ENCODE measurements around the gene CTBP2.
"Not testable (repeated sequence)": the region's sequence is repeated elsewhere in the genome, so short reads cannot be mapped to it uniquely, and the experiment has no call there.

CTBP2 gene

GRCh38 chr10:125158275-125158600 lies 2.1 kb downstream of the CTBP2 start:
- DNase-seq = no peak

DNA sequence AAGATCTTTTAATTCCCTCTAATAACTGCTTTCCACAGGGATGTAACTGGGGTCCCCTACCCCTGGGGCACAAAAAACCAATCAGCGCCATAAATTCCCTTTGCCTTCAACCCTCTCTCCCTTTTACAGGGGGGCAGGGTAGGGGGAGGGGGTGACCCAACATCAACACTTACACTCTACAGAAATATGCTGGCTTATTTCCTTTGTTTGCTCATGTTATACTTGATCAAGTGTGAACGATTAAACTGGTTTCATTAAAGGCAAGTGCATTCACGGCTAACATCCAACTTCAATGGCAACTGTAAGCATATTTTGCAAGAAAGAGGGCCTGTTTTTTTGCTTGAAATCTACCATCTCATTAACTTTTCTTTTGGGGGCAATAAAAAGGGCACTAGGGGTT lies 2.9 kb downstream of the CTBP2 start:
- no peak for DNase-seq

GRCh38 chr10:125156739-125157480 lies 3.5 kb downstream of the CTBP2 start:
- no peak for DNase-seq

DNA sequence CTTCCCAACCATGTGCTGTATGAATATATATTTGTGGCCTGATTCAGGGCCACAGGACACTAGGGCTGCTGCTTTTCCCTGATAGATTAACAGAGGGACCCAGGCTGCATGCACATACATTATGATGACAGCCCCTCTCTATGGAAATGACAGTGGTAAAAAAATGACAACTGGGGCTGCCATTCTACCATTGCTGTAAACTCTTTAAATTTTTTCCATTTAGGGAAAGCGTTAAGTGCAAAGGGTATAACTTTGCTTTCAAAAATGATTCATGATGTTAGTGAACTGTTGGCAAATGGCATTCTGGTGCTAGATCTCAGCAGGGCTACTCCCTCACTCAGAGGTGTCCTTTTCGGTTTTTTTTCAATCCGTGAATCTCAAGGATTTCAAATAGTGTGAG lies 4.2 kb downstream of the CTBP2 start:
- DNase-seq = no peak

DNA sequence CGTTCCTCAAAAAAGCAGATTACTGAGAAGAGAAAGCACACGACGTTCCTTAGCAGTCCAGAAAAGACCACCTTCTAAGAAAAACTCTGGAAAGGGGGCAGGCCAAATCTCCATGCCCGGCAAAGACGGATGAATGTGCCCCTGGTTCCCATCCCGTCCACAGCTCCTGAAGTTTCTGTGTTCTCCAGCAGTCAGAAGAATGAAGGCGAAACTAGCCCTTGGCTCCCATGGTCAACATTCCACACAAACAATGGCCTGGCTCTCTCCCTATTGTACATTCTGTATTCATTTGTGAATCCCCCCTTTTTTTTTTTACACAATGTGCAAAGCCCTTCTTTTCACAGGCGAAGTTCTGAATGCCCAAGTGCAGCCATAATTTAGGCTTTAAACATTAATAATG lies 5.3 kb downstream of the CTBP2 start:
- no peak for DNase-seq

- no peak for DNase-seq
Observed at GRCh38 chr10:125154529-125154928, 5.8 kb downstream of the CTBP2 start.

GRCh38 chr10:125153703-125154490 lies 6.5 kb downstream of the CTBP2 start:
- DNase-seq = no peak

- DNase-seq = no peak
Observed at GRCh38 chr10:125152450-125153368, 7.7 kb downstream of the CTBP2 start.

GRCh38 chr10:125151553-125152449 lies 8.6 kb downstream of the CTBP2 start:
- DNase-seq = no peak

DNA sequence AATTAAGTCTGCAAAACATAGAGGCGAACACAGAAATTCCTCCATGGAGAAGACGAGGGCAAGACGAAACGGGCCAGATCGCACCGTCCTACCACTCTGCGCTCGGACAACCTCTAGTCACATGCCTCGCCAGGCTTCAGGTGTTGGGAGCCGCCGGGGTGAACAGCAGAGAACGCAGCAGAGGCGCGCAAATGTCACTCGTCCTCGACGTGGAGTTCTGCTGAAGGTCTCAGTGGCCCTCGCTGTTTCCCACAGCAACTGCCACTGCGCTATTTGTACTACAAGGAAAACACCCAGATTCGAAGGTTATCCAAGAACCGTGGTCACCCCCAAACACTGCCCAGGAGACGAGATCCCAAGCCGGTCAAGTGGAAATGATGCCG lies 9.2 kb downstream of the CTBP2 start:
- no peak for DNase-seq

DNA sequence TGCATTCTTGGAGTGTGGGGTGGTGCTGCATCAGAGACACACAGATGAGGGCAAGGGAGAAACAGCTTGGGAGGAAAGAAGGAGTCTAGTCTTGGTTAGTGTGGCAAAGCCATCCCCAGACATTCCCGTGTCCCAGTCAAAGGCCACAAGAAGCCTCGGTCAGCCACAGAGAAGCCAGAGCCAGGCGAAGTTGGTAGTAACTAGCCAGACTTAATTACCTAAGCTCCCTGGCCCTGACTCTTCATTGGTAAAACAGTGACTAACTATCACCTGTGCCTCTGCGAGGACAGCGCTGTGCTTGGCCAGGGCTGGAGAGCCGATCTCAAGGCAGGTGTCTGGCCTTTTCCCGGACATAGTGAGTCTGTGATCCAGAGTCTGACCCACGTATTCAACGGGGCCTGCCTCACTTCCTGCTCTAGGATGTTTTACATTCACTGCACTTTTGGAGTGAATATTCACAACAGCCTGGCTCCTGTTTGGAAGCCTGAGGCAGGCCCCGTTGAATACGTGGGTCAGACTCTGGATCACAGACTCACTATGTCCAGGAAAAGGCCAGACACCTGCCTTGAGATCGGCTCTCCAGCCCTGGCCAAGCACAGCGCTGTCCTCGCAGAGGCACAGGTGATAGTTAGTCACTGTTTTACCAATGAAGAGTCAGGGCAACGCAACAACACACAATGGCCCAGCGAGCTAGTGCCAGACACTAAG lies 9.8 kb downstream of the CTBP2 start:
- not testable (repeated sequence) for DNase-seq

DNA sequence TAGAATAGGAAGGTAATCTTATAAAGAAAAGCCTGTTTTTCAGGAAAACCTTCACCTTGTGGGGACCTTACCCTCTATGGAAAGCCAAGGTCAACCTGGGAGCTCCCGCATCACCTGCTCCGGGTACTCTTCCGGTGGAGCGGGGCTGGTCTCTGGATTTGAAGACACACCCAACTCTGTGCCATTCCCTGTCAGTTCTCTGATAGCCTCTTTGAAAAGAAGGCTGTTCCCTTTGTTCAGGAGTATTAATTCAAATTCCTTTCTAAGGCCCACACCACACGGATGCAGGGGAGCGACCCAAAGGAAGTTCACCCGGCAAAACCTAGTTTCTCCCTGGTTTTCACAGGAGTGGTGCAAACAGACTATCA lies 10.7 kb downstream of the CTBP2 start:
- DNase-seq = no peak

GRCh38 chr10:125149036-125149679 lies 11.2 kb downstream of the CTBP2 start:
- no peak for DNase-seq

GRCh38 chr10:125148528-125148927 lies 11.8 kb downstream of the CTBP2 start:
- no peak for DNase-seq

DNA sequence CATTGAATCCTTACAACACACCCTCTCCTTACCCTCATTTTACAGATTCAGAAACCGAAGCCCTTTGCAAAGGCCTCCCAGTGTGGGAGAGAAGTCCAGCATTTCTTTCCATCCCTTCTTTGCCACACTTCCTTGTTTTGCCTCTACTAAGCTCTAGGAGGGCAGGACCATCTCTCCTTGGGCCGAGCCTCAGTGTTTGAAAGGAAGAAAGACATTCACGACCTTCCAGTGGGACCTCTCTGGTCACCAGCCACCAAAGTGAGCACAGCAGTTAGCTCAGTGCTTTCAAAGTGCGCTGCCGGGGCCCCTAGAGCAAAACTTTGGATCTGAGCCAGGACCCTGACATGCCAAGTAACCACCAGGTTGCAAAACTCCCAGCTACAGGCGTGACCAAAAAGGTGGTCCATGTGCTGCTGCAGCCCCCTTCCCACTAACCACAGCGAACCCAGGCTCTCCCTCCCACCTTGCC lies 12.4 kb downstream of the CTBP2 start:
- DNase-seq = no peak

DNA sequence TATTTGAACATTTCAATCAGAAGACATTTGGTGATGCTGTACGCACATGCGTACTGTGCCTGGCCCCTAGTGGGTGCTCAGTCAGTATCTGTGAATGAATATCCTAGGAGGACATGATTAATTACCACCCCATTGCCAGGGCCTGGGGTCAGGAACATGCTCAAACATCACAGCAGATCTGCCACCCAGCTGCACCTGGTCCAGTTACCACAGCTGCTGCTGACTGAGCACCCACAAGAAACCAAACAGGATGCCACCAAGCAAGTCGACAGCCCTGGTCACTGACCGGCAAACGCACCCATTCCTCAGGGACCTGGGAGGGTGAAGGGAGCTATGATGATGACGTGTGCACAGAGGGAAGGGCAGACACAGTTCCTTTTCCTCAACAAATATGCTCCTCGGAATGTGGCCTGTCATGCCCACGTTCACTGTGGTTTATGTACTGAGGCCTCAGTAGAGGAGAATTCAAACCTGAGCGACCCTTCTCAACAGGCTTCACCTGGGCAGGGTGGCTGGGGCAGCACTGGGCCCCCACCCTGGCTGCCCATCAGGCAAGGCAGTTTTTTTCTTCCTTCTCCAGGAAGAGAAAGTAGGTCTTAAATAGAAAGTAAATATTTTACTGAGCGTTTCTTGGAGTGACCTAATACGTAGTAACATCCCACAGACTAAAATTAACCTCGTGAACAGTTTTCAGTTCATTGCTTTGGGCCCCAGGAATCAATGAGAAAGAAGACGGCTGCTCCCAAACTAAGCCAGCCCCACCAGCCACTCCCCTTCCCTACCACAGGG lies 13.4 kb downstream of the CTBP2 start:
- no peak for DNase-seq

- DNase-seq = no peak
Observed at GRCh38 chr10:125145636-125146035, 14.7 kb downstream of the CTBP2 start.

DNA sequence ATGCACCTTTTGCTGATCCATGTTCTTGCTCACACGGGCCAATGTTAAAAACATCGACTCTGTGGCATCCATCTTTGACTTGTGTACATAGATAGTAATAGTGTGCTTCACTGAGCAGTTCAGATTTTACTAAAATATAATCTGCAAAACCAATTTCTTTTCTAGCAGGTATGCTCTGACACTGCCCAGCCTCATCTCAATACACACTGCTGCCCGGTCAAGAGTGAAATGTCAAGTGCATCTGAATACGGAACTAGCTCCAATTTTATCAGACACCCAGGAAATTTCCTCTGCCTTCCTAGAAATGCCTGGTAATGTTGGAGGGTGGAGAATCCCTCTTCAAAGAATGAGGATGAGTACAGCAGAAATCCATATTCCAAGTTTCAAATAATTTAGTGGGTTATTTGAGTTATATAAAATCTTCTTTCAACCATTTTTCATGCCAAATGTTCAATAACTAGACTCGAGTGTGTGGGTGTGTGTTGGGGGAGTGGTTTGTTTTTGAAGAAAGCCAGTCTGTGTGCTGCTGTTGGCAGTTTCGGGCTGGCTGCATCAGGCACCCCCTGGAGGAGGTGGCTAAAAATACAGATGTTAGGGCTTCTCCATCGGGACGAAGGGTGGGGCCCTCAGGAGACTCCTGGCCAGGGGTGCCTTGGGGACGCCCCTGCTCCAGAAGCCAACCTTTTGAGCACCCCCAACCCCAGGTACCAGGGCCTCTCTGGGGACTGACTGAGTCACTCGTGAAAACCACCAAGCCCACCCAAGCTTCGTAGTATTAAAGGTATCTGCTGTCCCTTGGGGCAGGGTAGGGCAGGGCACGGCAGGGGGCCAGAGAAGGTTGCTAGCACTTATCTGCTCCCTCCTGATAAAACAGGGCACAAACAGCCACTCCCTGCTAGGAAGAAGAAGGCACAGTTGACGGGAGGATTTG lies 15.4 kb downstream of the CTBP2 start:
- DNase-seq = no peak

DNA sequence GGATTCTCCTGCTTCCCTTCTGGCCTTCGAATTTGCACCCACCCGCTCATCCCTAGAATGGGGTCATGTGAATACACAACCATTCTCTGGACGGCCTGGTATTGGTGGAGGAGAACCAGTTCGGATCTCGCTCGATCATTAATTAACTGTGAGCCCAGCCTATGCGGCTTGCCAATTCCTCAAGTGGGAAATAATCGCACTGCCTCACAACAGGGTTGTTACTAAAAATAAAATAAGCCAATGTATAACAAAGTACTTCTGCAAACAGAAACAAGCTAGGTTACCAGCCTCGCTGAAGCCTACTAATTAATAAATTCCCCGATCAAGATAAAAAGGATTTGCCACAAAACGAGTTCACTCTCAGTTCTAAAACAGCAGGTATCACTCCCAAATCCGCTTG lies 16.2 kb downstream of the CTBP2 start:
- no peak for DNase-seq
